ENCODE data around the gene MYLK2.

MYLK2 gene

GRCh38 chr20:31838646-31839292, 19.6 kb downstream of the MYLK2 start:
- Mint-ChIP-seq H3K4me3 (no peak overlapping the region), H3K4me1 (peaks cover 12% of the 10 kb centered on the region), H3K27ac (no peak overlapping the region), H3K9me3 (no peaks in the 10 kb centered on the region), H3K27me3 (no peaks in the 10 kb centered on the region)
- ATAC-seq: no peak
- DNase-seq: no peak

- DNase-seq (no peak), ATAC-seq (no peak)
- Mint-ChIP-seq H3K27ac (no peak overlapping the region), H3K27me3 (no peaks in the 10 kb centered on the region), H3K4me3 (no peak overlapping the region), H3K4me1 (peaks cover 12% of the 10 kb centered on the region), H3K9me3 (no peaks in the 10 kb centered on the region)
Observed at GRCh38 chr20:31839782-31840487, 20.8 kb downstream of the MYLK2 start.

- no peak overlapping the region for H3K27ac Mint-ChIP-seq
- no peak overlapping the region for H3K4me3 Mint-ChIP-seq
- H3K27me3 Mint-ChIP-seq: no peaks in the 10 kb centered on the region
- H3K4me1 Mint-ChIP-seq: peaks cover 6% of the 10 kb centered on the region
- ATAC-seq (no peak), DNase-seq (no peak)
- no peaks in the 10 kb centered on the region for H3K9me3 Mint-ChIP-seq
Observed at GRCh38 chr20:31840906-31841816, 22.0 kb downstream of the MYLK2 start.

DNA sequence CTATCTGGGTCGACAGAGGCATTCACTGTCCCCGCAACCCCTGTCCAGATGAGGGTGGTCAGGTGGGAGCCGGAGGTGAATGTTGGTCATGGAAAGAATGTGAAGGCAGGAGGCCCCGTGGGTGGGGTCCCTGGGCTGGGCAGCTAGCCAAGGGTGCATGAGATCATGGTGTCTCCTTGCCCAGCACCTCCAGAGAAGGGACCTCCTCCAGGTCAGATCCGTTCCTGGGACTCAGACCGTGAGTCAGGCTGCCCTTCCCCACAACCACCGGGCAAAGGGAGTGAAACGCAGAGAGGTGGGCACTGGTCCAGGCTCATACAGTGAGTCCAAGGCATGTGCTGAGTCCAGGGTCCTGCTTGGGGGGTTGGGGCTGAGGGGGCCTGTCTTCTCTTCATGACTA, 22.8 kb downstream of the MYLK2 start:
- DNase-seq (no peak), ATAC-seq (no peak)
- no peak overlapping the region for H3K4me3 Mint-ChIP-seq
- H3K9me3 Mint-ChIP-seq: no peaks in the 10 kb centered on the region
- no peak overlapping the region for H3K27ac Mint-ChIP-seq
- H3K27me3 Mint-ChIP-seq: no peaks in the 10 kb centered on the region
- no peaks in the 10 kb centered on the region for H3K4me1 Mint-ChIP-seq

GRCh38 chr20:31842471-31843157, 23.5 kb downstream of the MYLK2 start:
- DNase-seq (no peak), ATAC-seq (no peak)
- Mint-ChIP-seq H3K4me3 (no peak overlapping the region), H3K27ac (no peak overlapping the region), H3K27me3 (no peaks in the 10 kb centered on the region), H3K9me3 (no peaks in the 10 kb centered on the region), H3K4me1 (no peaks in the 10 kb centered on the region)

DNA sequence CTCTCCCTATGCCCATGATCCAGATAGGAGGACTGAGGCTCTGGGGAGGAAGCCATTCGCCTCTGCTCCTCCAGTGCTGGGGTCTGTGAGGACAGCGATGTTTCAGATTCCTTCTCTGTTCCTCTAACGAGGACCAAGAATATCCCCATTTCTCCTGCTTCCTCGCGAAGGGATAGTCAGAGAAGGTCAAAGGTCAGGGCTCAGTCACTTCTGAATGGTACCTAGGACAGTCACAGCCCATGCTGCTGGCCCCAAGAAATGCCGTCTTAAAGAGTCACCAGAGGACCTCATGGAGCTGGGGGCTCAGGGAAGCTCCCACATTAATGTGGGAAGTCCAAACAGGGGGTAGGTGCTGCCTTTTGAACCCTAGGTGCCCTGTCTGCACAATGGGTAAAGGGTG, 24.1 kb downstream of the MYLK2 start:
- DNase-seq: no peak
- no peak overlapping the region for H3K27ac Mint-ChIP-seq
- H3K9me3 Mint-ChIP-seq: no peaks in the 10 kb centered on the region
- ATAC-seq: no peak
- no peaks in the 10 kb centered on the region for H3K4me1 Mint-ChIP-seq
- peaks cover under 1% of the 10 kb centered on the region for H3K27me3 Mint-ChIP-seq
- no peak overlapping the region for H3K4me3 Mint-ChIP-seq

GRCh38 chr20:31843881-31844280, 24.7 kb downstream of the MYLK2 start:
- H3K27ac Mint-ChIP-seq: peak overlapping the region in 1 of 2 donors; percentile 55
- no peak for ATAC-seq
- peaks cover 6% of the 10 kb centered on the region for H3K27me3 Mint-ChIP-seq
- H3K4me1 Mint-ChIP-seq: no peaks in the 10 kb centered on the region
- H3K4me3 Mint-ChIP-seq: no peak overlapping the region
- no peaks in the 10 kb centered on the region for H3K9me3 Mint-ChIP-seq
- DNase-seq: no peak

GRCh38 chr20:31844737-31845299, 25.7 kb downstream of the MYLK2 start:
- Mint-ChIP-seq H3K4me1 (no peaks in the 10 kb centered on the region), H3K9me3 (no peaks in the 10 kb centered on the region), H3K27me3 (peaks cover 13% of the 10 kb centered on the region), H3K27ac (no peak overlapping the region), H3K4me3 (no peak overlapping the region)
- no peak for ATAC-seq
- no peak for DNase-seq

- ATAC-seq: no peak
- no peaks in the 10 kb centered on the region for H3K4me1 Mint-ChIP-seq
- no peak for DNase-seq
- H3K27ac Mint-ChIP-seq: no peak within 1 kb of the TSS
- H3K27me3 Mint-ChIP-seq: peaks cover 18% of the 10 kb centered on the region
- H3K9me3 Mint-ChIP-seq: no peaks in the 10 kb centered on the region
- no peak within 1 kb of the TSS for H3K4me3 Mint-ChIP-seq
Observed at GRCh38 chr20:31845300-31845863, 26.2 kb downstream of the MYLK2 start, which contains the start of gene FOXS1. TSS of gene FOXS1 (minus strand) at chr20:31845604. CDS start at chr20:31845542, 62 bp downstream.

DNA sequence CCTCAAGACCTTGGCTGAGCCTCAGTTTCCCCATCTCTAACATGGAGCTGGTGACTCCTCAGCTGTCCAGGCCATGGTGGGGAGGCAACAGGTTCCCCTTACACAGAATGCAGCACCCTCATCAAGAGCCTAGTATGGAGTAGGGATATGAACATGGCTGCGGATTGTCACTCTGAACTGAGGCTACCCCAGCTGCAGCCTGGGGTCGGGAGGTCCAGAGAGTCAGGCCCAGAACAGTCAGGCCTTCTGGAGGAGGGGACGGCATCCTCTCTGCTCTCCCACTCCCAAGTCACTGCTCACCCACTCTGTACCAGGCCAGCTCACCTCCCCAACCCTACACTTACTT, 27.6 kb downstream of the MYLK2 start:
- Mint-ChIP-seq H3K4me3 (no peak overlapping the region), H3K27me3 (peaks cover 32% of the 10 kb centered on the region), H3K9me3 (no peaks in the 10 kb centered on the region), H3K4me1 (no peaks in the 10 kb centered on the region), H3K27ac (no peak overlapping the region)
- no peak for DNase-seq
- no peak for ATAC-seq

GRCh38 chr20:31848088-31848999, 29.2 kb downstream of the MYLK2 start:
- DNase-seq: no peak
- Mint-ChIP-seq H3K4me1 (no peaks in the 10 kb centered on the region), H3K27me3 (peaks cover 32% of the 10 kb centered on the region), H3K27ac (no peak overlapping the region), H3K4me3 (no peak overlapping the region), H3K9me3 (no peaks in the 10 kb centered on the region)
- ATAC-seq: no peak

DNA sequence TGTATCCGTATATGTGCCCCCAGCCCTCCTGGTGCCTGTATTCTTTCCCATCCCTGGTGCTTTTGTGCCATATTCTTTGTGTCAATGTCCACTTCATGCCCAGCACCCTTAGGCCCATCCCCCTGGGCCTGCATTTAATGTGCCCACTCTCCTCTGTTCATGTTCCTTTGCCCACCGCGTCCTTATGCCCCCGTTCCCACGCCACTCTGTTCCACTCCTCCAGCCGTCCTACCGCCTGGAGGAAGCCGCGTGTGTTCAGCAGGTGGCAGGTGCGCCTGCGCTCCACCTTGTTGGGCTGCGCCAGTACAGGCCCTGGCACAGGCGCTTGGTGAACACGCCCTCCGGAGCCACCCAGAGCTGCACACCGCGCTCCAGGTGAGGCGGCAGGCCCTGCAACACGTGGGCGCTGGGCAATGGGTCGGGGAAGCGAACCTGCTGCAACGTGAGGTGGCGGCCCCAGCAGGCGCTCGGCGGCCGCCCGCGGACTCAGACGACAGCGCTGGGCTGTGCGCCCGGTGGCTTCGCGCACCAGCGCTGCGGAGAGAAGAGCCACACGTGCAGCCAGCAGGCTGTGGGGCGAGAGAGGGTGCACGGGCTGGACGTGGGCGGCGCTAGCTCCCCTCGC, 30.3 kb downstream of the MYLK2 start:
- no peak for ATAC-seq
- Mint-ChIP-seq H3K27me3 (peaks cover 32% of the 10 kb centered on the region), H3K9me3 (no peaks in the 10 kb centered on the region), H3K4me3 (no peak overlapping the region), H3K4me1 (no peaks in the 10 kb centered on the region), H3K27ac (no peak overlapping the region)
- no peak for DNase-seq

- Mint-ChIP-seq H3K4me1 (no peaks in the 10 kb centered on the region), H3K4me3 (no peak overlapping the region), H3K27ac (no peak overlapping the region), H3K9me3 (no peaks in the 10 kb centered on the region), H3K27me3 (peaks cover 32% of the 10 kb centered on the region)
- ATAC-seq: no peak
- DNase-seq: no peak
Observed at GRCh38 chr20:31851240-31851955, 32.2 kb downstream of the MYLK2 start.
